ENCODE data around the gene CES2. TPM values are rescaled to one million over a fixed set of nuclear protein-coding genes. Genes with fewer than 3 reads are reported as not detected.

Gene CES2
- polyA plus RNA-seq, 1 of the 3 experiments (the other 2 are of a cell fraction), result 33.1 TPM

GRCh38 chr16:66923866-66924265 lies 11.4 kb upstream of the CES2 start:
- Histone ChIP-seq H3K36me3 (replicated peaks in 1 of 2; ENCODE audit: control insufficient read depth in 1 of 2, insufficient read depth in 2 of 2, low read length in 1 of 2) (no peaks in the 10 kb centered on the region), H2AFZ (ENCODE audit: low read depth) (no peak overlapping the region), H3K4me2 (no peak overlapping the region), H3K9me2 (no peaks in the 10 kb centered on the region), H3K27me3 (ENCODE audit: insufficient read depth) (no peaks in the 10 kb centered on the region), H3K4me3 (ENCODE audit: low read depth in 2 of 2, low read length in 1 of 2) (no peak overlapping the region), H3F3A (replicated peaks; ENCODE audit: insufficient read depth) (peaks cover 5% of the 10 kb centered on the region), H3K4me1 (ENCODE audit: control insufficient read depth in 1 of 2, insufficient read depth in 2 of 2, low read depth in 1 of 2, low read length in 1 of 2) (peaks cover 4 to 13% of the 10 kb centered on the region in 2 experiments; a peak in 3 of 4 replicates), H4K20me1 (ENCODE audit: insufficient read depth) (no peaks in the 10 kb centered on the region), H3K9ac (no peak overlapping the region), H3K79me2 (ENCODE audit: insufficient read depth) (no peaks in the 10 kb centered on the region), H3K9me3 (no peaks in the 10 kb centered on the region), H3K27ac (ENCODE audit: low read depth in 2 of 2, low read length in 1 of 2) (no peak overlapping the region)
- DNase-seq, result no peak
- WGBS (ENCODE audit: low lambda C conversion rate), result 100% methylated on average over 1 of the region's 3 CpGs
- no peak for TF ChIP-seq USF2 (IDR thresholded peaks at IDR 0.05; ENCODE audit: borderline replicate concordance, low read depth, low read length)
- TF ChIP-seq MAX (IDR thresholded peaks at IDR 0.05; ENCODE audit: low read depth), result no peak
- TF ChIP-seq RFX5 (IDR thresholded peaks at IDR 0.05; ENCODE audit: low read length), result no peak
- TF ChIP-seq CHD2 (IDR thresholded peaks at IDR 0.05; ENCODE audit: low read length, partially characterized antibody), result no peak
- no peak for TF ChIP-seq IRF3 (IDR thresholded peaks at IDR 0.05; ENCODE audit: low read depth, low read length)
- TF ChIP-seq TAF1 (IDR thresholded peaks at IDR 0.05; ENCODE audit: borderline replicate concordance, low read depth, low read length), result no peak
- TF ChIP-seq MXI1 (IDR thresholded peaks at IDR 0.05; ENCODE audit: low read depth, low read length), result no peak
- TF ChIP-seq EZH2phosphoT487 (IDR thresholded peaks at IDR 0.05; ENCODE audit: borderline replicate concordance, low read depth), result no peak
- TF ChIP-seq GATA2 (CRISPR knock-in tag; IDR thresholded peaks at IDR 0.05), result no peak
- no peak for TF ChIP-seq JUND (IDR thresholded peaks at IDR 0.05)
- TF ChIP-seq NRF1 (IDR thresholded peaks at IDR 0.05; ENCODE audit: low read depth, low read length), result no peak
- TF ChIP-seq MEF2A (IDR thresholded peaks at IDR 0.05; ENCODE audit: borderline replicate concordance, low read depth), result no peak
- no peak for TF ChIP-seq POLR2AphosphoS5 (IDR thresholded peaks at IDR 0.05; ENCODE audit: low read depth, low read length)
- no peak for TF ChIP-seq GABPA (IDR thresholded peaks at IDR 0.05; ENCODE audit: low read depth)
- no peak for TF ChIP-seq ELF1 (IDR thresholded peaks at IDR 0.05)
- TF ChIP-seq PBX3 (IDR thresholded peaks at IDR 0.05), result no peak
- TF ChIP-seq NFIC (IDR thresholded peaks at IDR 0.05; ENCODE audit: borderline replicate concordance), result no peak
- TF ChIP-seq SIN3A (IDR thresholded peaks at IDR 0.05; ENCODE audit: borderline replicate concordance, low read depth, low read length), result no peak
- TF ChIP-seq REST (IDR thresholded peaks at IDR 0.05; ENCODE audit: low read depth, low read length), result no peak
- no peak for TF ChIP-seq FOXM1 (IDR thresholded peaks at IDR 0.05; ENCODE audit: low read depth)
- ChIA-PET POLR2A (no interaction called here), CTCF (interaction anchor here (1.2 to 13.6 kb wide), 4 partner anchors 9 to 28 kb away, joined by 5 to 174 read pairs (median 6); no protein-coding TSS in a partner anchor)

Measured in SK-N-SH (cell line).